Muscle layer of duodenum (tissue), 2 donors: ENCODE measurements around the gene EEA1.

Experiments used
- H3K27ac ChIP-seq: one replicate; pipeline ENCODE4 v1.7.0; 2013; ENCODE audit warnings: mild to moderate bottlenecking, low read length
- H3K27me3 ChIP-seq: one replicate; pipeline ENCODE4 v1.7.0; 2013; ENCODE audit warnings: low read depth, mild to moderate bottlenecking, control low read depth, low read length
- H3K36me3 ChIP-seq, 2 donors: one replicate each; pipeline ENCODE4 v1.7.0; 2013; ENCODE audit warnings: low read length in 2 of 2, control low read depth in 1 of 2, mild to moderate bottlenecking in 1 of 2; ENCODE audit not compliant: insufficient read depth in 2 of 2, control insufficient read depth in 1 of 2
- H3K4me1 ChIP-seq, 2 donors: one replicate each; pipeline ENCODE4 v1.7.0; 2013; ENCODE audit warnings: low read length in 2 of 2, mild to moderate bottlenecking in 2 of 2, control low read depth in 1 of 2, moderate library complexity in 1 of 2; ENCODE audit not compliant: insufficient read depth in 2 of 2, control insufficient read depth in 1 of 2
- H3K4me3 ChIP-seq, 2 donors: one replicate each; pipeline ENCODE4 v1.7.0; 2013; ENCODE audit warnings: low read length in 2 of 2, low read depth in 1 of 2, mild to moderate bottlenecking in 1 of 2
- H3K9me3 ChIP-seq, 2 donors: one replicate each; pipeline ENCODE4 v1.7.0; 2013; ENCODE audit warnings: low read length in 2 of 2, control low read depth in 1 of 2, mild to moderate bottlenecking in 1 of 2; ENCODE audit not compliant: control insufficient read depth in 1 of 2
- donor health status: healthy.

Gene EEA1

DNA sequence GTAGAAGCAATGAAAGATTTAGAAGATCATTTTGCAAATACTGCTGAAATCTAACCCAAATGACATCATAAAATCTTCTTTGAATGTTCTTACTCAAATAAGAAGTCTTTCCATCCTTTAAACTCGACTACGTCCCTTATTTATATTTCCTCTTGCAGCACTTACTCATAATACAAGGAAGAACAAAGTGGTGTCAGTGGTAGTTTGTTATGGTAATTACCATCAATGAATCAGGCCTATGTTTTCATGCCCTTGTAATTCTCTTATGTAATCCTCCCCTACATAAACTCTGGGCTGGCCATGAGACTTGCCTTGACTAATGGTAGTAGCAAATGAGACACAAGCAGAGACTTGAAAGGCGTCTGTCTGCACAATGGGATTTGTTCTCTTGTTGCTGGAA lies 17.0 kb downstream of the EEA1 start:
- H3K4me1 ChIP-seq = peaks cover 0 to 6% of the 10 kb centered on the region in 2 donors
- H3K27ac ChIP-seq = no peak overlapping the region
- H3K27me3 ChIP-seq = no peaks in the 10 kb centered on the region
- H3K9me3 ChIP-seq = peaks cover 0 to 8% of the 10 kb centered on the region in 2 donors
- no peaks in the 10 kb centered on the region for H3K36me3 ChIP-seq
- H3K4me3 ChIP-seq = no peak overlapping the region

DNA sequence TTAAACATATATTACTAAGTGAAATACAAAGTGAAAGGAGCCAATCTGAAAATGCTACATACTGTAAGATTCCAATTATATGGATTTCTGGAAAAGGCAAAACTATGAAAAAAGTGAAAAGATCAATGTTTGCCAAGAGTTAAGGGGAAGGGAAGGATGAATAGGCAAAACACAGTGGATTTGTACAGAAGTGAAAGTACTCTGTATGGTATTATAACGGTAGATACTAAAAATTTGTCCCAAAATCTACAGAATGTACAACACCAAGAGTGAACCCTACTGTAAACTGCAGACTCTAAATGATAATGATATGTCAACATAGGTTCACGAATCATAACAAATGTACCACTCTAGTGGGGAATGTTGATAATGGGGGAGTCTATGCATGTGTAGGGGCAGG lies 17.8 kb downstream of the EEA1 start:
- peaks cover 0 to 8% of the 10 kb centered on the region in 2 donors for H3K9me3 ChIP-seq
- no peak overlapping the region for H3K27ac ChIP-seq
- peaks cover 0 to 6% of the 10 kb centered on the region in 2 donors for H3K4me1 ChIP-seq
- no peak overlapping the region for H3K4me3 ChIP-seq
- no peaks in the 10 kb centered on the region for H3K27me3 ChIP-seq
- H3K36me3 ChIP-seq = no peaks in the 10 kb centered on the region

DNA sequence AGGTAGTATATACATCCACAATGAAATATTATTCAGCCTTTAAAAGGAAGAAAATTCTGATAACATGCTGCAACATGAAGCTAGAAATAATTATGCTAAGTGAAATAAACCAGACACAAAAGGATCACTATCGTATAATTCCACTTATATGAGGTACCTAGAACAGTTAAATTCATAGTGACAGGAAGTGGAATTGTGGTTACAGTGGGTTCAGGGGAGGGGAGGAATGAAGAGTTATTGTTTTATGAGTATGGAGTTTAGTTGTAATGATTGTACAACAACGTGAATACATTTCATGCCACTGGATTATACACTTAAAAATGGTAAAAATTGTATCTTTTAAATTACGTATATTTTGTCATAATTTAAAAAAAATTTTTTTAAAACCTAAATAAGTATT lies 21.0 kb downstream of the EEA1 start:
- H3K4me3 ChIP-seq = no peak overlapping the region
- H3K27me3 ChIP-seq = no peaks in the 10 kb centered on the region
- H3K9me3 ChIP-seq = peaks cover 0 to 8% of the 10 kb centered on the region in 2 donors
- H3K4me1 ChIP-seq = peaks cover 0 to 4% of the 10 kb centered on the region in 2 donors
- H3K27ac ChIP-seq = no peak overlapping the region
- H3K36me3 ChIP-seq = no peaks in the 10 kb centered on the region

DNA sequence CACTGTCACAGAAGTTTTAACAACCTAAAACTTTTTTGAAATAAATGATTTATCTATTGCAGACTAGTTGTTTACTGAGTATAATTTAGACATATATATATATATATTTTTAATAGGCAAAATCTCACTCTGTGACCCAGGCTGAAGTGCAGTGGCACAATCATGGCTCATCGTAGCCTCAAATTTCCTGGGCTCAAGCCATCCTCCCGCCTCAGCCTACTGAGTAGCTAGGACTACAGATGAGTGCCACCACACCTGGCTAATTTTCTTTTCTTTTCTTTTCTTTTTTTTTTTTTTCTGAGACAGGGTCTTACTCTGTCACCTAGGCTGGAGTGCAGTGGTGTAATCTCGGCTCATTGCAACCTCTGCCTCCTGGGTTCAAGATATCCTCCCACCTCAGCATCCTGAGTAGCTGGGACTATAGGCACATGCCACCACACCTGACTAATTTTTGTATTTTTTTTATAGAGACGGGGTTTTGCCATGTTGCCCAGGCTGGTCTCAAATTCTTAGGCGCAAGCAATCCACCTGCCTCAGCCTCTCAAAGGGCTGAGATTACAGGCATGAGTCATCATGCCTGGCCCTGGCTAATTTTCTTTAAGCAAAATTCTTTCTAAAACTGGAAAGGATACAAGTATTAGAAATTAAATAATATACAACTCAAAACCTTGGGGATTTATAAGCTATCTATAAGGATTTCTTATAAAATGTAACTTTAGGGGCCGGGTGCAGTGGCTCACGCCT lies 23.1 kb downstream of the EEA1 start:
- Histone ChIP-seq H3K4me3 (no peak overlapping the region), H3K4me1 (peaks cover 0 to 4% of the 10 kb centered on the region in 2 donors), H3K36me3 (no peaks in the 10 kb centered on the region), H3K27ac (no peak overlapping the region), H3K27me3 (no peaks in the 10 kb centered on the region), H3K9me3 (peaks cover 0 to 8% of the 10 kb centered on the region in 2 donors)

DNA sequence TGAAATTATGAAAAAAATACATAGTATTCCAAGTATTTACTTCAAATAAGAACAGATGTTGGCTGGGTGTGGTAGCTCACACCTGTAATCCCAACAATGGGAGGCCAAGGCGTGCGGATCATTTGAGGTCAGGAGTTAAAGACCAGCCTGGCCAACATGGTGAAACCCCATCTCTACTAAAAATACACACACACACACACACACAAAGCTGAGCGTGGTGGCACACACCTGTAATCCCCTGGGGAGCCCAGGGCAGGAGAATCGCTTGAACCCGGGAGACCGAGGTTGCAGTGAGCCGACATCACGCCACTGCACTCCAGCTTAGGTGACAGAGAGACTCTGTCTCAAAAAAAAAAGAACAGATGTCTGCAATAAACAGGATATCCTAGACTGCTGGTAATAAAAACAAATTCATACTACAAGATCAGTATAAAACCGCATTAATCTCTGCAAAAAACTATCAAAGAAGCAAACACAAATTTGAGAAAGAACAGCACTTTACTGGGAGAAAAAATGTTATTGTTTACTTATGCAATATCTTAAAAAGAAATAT lies 23.8 kb downstream of the EEA1 start:
- Histone ChIP-seq H3K4me3 (no peak overlapping the region), H3K4me1 (peaks cover 0 to 4% of the 10 kb centered on the region in 2 donors), H3K36me3 (no peaks in the 10 kb centered on the region), H3K27ac (no peak overlapping the region), H3K27me3 (no peaks in the 10 kb centered on the region), H3K9me3 (peaks cover 0 to 8% of the 10 kb centered on the region in 2 donors)

DNA sequence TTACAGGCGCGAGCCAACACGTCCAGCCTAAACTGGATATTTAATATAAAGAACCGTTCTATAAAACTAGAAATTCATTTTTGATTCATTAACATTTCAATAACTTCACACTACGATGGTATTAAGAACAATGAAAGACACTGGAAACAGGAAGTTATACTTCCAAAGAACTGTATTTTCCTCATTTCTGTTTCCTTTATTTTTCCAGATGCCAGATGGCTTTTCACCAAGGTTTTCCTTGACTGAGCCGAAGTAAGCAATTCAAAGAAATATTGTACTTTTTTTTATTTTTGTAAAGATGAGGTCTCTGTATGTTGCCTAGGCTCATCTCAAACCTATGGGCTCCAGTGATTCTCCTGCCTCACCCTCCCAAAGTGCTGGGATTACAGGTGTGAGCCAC lies 28.2 kb downstream of the EEA1 start:
- Histone ChIP-seq H3K9me3 (no peaks in the 10 kb centered on the region), H3K4me1 (peaks cover 0 to 14% of the 10 kb centered on the region in 2 donors), H3K27ac (no peak overlapping the region), H3K36me3 (no peaks in the 10 kb centered on the region), H3K4me3 (no peak overlapping the region), H3K27me3 (no peaks in the 10 kb centered on the region)

DNA sequence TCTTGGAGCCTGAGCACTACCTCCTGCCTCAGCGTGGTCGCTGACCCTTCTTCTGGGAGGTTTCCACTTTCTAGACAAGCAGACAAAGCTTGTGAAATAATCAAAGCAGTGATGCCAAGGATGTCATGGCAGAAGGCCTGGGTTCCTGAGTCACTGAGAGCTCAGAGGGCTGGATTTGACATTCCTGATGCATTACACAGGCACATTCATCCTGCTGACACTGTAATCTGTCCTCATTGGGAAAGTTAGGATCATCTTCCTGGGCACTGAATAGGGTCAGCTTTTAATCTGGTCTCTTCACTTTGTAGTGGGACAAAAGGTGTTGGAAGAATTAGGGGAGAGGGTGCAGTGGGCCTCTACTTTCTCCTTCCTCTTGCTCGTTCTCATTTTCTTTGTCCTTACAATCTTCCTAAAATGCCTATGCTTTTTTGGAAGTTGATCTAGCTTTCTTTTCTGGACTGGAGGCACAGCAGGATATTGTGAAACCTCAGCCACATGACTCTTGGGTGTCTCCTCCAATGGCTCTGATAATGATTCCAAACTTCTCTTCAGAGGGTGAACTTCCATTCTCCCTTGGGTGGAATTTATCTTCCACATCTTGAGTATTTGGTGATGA lies 29.6 kb downstream of the EEA1 start:
- H3K27me3 ChIP-seq = no peaks in the 10 kb centered on the region
- H3K4me3 ChIP-seq = no peak overlapping the region
- peaks cover 0 to 9% of the 10 kb centered on the region in 2 donors for H3K4me1 ChIP-seq
- H3K36me3 ChIP-seq = no peaks in the 10 kb centered on the region
- peak overlapping the region; percentile 80 for H3K27ac ChIP-seq
- no peaks in the 10 kb centered on the region for H3K9me3 ChIP-seq

DNA sequence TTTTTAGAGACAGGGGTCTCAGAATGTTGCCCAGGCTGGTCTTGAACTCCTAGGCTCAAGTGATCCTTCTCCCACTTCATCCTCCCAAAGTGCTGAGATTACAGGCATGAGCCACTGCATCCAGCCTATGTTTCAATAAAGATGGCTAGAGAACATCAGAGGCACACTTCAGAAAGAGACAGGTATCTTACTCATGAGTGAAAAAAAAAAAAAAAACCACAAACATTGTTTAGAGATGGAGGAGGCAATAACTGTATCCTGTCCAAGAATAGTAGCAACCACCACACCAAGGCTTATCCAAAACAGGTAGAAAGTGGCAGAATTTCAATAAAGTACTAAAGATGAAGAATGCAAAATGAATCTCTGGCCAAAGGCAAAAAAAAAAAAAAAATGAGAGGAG lies 30.3 kb downstream of the EEA1 start:
- Histone ChIP-seq H3K4me3 (no peak overlapping the region), H3K4me1 (peaks cover 0 to 9% of the 10 kb centered on the region in 2 donors), H3K27ac (peak overlapping the region; percentile 80), H3K9me3 (no peaks in the 10 kb centered on the region), H3K36me3 (no peaks in the 10 kb centered on the region), H3K27me3 (no peaks in the 10 kb centered on the region)

DNA sequence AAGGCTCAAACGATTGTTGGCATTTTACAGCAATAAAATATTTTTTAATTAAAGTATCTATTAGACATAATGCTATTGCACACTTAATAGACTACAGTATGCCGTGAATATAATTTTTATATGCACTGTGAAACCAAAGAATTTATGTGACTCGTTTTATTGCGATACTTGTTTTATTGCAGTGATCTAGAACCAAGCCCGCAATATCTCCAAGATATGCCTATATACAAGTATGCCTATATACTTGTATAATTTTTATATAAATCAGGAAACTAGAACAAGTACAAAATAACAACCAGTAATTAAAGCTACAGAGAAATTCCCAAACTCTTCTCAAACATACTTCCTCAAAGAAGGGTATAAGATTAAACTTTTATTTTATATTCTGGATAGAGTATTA lies 31.3 kb downstream of the EEA1 start:
- H3K36me3 ChIP-seq = no peaks in the 10 kb centered on the region
- H3K9me3 ChIP-seq = no peaks in the 10 kb centered on the region
- no peak overlapping the region for H3K27ac ChIP-seq
- no peaks in the 10 kb centered on the region for H3K27me3 ChIP-seq
- H3K4me1 ChIP-seq = peaks cover 0 to 9% of the 10 kb centered on the region in 2 donors
- H3K4me3 ChIP-seq = no peak overlapping the region

DNA sequence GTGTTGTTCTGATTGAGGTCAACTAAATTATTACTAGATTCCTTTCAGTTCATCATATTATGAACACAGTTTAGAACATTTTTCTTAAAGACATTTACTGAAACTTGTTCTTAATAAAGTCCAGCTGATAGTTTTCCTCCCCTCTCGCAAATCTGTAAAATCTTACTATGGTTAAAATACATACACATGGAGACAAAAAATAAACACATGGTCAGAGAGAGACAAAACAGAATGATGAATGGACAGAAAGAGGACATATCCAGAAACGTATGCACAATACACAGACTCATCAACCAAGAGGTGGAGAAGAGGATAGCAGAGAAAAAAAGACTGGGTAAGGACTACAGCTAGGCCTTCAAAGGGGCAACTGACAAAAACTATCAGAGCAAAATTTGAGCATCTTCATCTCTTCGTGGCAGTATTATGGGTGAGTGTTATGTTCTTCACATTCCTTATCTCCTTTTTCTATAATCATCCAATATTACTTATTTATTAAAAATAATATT lies 38.4 kb downstream of the EEA1 start:
- no peaks in the 10 kb centered on the region for H3K4me1 ChIP-seq
- H3K36me3 ChIP-seq = peaks cover 0 to 1% of the 10 kb centered on the region in 2 donors
- H3K27me3 ChIP-seq = no peaks in the 10 kb centered on the region
- no peaks in the 10 kb centered on the region for H3K9me3 ChIP-seq
- no peak overlapping the region for H3K27ac ChIP-seq
- H3K4me3 ChIP-seq = no peak overlapping the region

DNA sequence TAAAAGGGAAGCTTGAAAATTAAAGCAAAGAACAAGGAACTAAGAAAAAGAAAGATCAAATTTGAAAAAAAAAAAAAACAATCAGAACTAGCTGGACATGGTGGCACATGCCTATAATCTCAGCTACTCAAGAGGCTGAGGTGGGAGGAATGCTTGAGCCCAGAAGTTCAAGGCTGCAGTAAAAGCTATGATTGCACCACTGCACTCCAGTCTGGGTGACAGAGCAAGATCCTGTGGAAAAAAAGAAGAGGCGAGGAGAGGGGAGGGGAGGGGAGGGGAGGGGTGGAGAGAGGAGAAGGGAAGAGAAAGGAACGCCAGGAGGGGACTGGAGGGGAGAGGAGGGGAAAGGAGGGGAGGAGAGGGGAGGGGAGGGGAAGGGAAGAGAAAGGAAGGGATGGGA lies 43.0 kb downstream of the EEA1 start:
- Histone ChIP-seq H3K4me3 (no peak overlapping the region), H3K4me1 (no peaks in the 10 kb centered on the region), H3K27ac (no peak overlapping the region), H3K27me3 (no peaks in the 10 kb centered on the region), H3K9me3 (no peaks in the 10 kb centered on the region), H3K36me3 (peaks cover 6 to 7% of the 10 kb centered on the region in 2 donors)
